ENCODE measurements around the gene KAT8. TPM values are rescaled to one million over a fixed set of nuclear protein-coding genes. Genes with fewer than 3 reads are reported as not detected.

KAT8 gene
- total RNA-seq, 4 donors from 2014 or later, result 62.3 to 100 (median 69.8) TPM

DNA sequence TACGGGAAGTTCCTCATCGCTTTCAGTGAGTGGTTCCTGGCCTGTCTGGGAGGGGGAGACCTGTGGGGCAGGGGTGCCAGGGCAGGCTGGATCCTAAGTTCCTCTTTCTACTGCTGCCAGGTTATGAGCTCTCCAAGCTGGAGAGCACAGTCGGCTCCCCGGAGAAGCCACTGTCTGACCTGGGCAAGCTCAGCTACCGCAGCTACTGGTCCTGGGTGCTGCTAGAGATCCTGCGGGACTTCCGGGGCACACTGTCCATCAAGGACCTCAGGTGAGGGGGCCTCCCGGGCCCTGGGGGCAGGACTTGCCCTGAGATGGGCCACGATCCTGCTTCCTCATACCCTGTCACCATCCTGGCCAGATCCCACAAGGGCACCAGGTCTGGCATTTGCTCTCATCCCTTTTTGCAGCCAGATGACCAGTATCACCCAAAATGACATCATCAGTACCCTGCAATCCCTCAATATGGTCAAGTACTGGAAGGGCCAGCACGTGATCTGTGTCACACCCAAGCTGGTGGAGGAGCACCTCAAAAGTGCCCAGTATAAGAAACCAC, 12.9 kb downstream of the KAT8 start:
- peaks cover 63% of the 10 kb centered on the region for H3K4me1 ChIP-seq
- H3K27ac ChIP-seq, result peak overlapping the region; percentile 83
- no peaks in the 10 kb centered on the region for H3K9me3 ChIP-seq
- no peak for DNase-seq (ENCODE audit: low spot score in 2 of 2)
- H3K4me3 ChIP-seq, result no peak overlapping the region
- TF ChIP-seq EP300 (IDR thresholded peaks at IDR 0.05), result no peak
- TF ChIP-seq, protein P1, sequence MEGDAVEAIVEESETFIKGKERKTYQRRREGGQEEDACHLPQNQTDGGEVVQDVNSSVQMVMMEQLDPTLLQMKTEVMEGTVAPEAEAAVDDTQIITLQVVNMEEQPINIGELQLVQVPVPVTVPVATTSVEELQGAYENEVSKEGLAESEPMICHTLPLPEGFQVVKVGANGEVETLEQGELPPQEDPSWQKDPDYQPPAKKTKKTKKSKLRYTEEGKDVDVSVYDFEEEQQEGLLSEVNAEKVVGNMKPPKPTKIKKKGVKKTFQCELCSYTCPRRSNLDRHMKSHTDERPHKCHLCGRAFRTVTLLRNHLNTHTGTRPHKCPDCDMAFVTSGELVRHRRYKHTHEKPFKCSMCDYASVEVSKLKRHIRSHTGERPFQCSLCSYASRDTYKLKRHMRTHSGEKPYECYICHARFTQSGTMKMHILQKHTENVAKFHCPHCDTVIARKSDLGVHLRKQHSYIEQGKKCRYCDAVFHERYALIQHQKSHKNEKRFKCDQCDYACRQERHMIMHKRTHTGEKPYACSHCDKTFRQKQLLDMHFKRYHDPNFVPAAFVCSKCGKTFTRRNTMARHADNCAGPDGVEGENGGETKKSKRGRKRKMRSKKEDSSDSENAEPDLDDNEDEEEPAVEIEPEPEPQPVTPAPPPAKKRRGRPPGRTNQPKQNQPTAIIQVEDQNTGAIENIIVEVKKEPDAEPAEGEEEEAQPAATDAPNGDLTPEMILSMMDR (IDR thresholded peaks at IDR 0.05), result no peak
- no peak for TF ChIP-seq POLR2A (IDR thresholded peaks at IDR 0.05)
- no peak for TF ChIP-seq POLR2AphosphoS5 (IDR thresholded peaks at IDR 0.05)
- WGBS, result 40% methylated on average over 1 of the region's 10 CpGs
- peaks cover 44% of the 10 kb centered on the region for H3K36me3 ChIP-seq
- H3K27me3 ChIP-seq, result no peaks in the 10 kb centered on the region

DNA sequence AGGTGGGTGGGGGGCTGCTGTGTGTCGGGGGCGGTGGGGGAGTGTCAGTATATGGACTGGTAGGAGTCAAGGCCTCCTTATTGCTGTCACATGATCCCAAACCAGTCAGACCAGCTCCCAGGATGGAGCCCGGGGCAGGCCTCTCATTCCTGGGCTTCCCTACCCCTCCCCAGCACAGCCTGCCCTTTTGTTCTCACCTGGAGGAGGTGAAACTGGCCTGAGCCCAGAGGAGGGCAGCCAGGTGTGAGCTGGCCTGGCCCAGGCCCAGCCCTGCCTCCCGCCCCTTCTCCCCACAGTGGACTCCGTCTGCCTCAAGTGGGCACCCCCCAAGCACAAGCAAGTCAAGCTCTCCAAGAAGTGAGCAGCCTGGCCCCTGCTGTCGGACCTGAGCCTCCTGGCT, 13.4 kb downstream of the KAT8 start:
- H3K27ac ChIP-seq, result peak overlapping the region; percentile 83
- no peaks in the 10 kb centered on the region for H3K27me3 ChIP-seq
- H3K9me3 ChIP-seq, result no peaks in the 10 kb centered on the region
- DNase-seq (ENCODE audit: low spot score in 2 of 2), result no peak
- 50% methylated on average over 4 of the region's 6 CpGs for WGBS
- no peak overlapping the region for H3K4me3 ChIP-seq
- H3K36me3 ChIP-seq, result peaks cover 44% of the 10 kb centered on the region
- TF ChIP-seq, protein P1 (IDR thresholded peaks at IDR 0.05), result no peak
- TF ChIP-seq POLR2AphosphoS5 (IDR thresholded peaks at IDR 0.05), result peak in 1 of 3 donors; percentile 12
- no peak for TF ChIP-seq POLR2A (IDR thresholded peaks at IDR 0.05)
- no peak for TF ChIP-seq EP300 (IDR thresholded peaks at IDR 0.05)
- peaks cover 66% of the 10 kb centered on the region for H3K4me1 ChIP-seq

DNA sequence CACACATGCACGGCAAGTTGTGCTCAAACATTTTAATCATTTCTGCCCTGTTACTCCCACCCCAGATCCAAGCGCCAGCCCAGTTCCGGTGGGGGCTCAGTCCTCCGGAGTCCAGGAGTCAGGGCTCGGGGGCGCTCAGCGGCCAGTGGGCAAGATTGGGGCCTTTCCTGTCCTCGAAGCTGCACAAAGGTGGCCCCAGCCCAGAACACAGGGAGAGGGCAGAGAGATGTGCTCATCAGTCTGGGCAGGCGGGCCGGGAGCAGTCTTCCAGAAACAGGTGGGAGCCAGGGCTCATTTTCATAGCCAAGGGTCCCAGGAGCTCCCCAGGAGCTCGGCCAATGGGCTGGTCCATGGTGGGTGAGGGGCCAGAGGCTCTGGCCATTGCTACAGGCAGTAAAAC, 14.0 kb downstream of the KAT8 start:
- no peak overlapping the region for H3K4me3 ChIP-seq
- no peaks in the 10 kb centered on the region for H3K27me3 ChIP-seq
- peaks cover 44% of the 10 kb centered on the region for H3K36me3 ChIP-seq
- H3K4me1 ChIP-seq, result peaks cover 71% of the 10 kb centered on the region
- no peak for DNase-seq (ENCODE audit: low spot score in 2 of 2)
- H3K27ac ChIP-seq, result peak overlapping the region; percentile 83
- TF ChIP-seq EP300 (IDR thresholded peaks at IDR 0.05) (no peak), POLR2A (IDR thresholded peaks at IDR 0.05) (no peak), POLR2AphosphoS5 (IDR thresholded peaks at IDR 0.05) (no peak)
- TF ChIP-seq, protein P1 (IDR thresholded peaks at IDR 0.05), result no peak
- H3K9me3 ChIP-seq, result no peaks in the 10 kb centered on the region
- WGBS, result 62% methylated on average over 11 of the region's 11 CpGs

DNA sequence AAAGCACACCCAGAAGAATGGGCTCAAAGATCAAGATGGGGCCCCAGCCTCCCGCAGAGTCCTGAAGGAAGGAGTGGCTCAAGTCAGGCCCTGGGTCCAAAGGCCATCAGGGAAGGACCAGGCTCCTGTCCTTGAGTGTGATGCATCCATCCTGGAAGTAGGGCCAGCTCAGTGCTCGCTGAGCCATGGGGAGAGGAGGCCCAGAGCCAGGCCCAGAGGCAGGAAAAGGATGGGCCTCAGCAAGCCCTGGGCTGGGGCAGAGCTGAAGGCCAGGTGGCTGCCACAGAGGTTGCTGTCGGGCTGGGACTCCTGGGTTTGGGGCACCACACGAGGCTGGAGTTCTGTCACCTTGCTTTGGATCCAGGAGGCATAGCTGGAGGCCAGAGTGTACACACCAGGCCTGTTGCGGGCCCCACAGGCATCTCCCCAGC, 14.4 kb downstream of the KAT8 start:
- H3K4me3 ChIP-seq, result no peak overlapping the region
- TF ChIP-seq, protein P1 (IDR thresholded peaks at IDR 0.05), result no peak
- TF ChIP-seq POLR2A (IDR thresholded peaks at IDR 0.05), result no peak
- TF ChIP-seq EP300 (IDR thresholded peaks at IDR 0.05), result no peak
- no peak for TF ChIP-seq POLR2AphosphoS5 (IDR thresholded peaks at IDR 0.05)
- 62% methylated on average over 1 of the region's 5 CpGs for WGBS
- peaks cover 71% of the 10 kb centered on the region for H3K4me1 ChIP-seq
- H3K36me3 ChIP-seq, result peaks cover 41% of the 10 kb centered on the region
- H3K27me3 ChIP-seq, result no peaks in the 10 kb centered on the region
- no peak for DNase-seq (ENCODE audit: low spot score in 2 of 2)
- no peaks in the 10 kb centered on the region for H3K9me3 ChIP-seq
- peak overlapping the region; percentile 83 for H3K27ac ChIP-seq

DNA sequence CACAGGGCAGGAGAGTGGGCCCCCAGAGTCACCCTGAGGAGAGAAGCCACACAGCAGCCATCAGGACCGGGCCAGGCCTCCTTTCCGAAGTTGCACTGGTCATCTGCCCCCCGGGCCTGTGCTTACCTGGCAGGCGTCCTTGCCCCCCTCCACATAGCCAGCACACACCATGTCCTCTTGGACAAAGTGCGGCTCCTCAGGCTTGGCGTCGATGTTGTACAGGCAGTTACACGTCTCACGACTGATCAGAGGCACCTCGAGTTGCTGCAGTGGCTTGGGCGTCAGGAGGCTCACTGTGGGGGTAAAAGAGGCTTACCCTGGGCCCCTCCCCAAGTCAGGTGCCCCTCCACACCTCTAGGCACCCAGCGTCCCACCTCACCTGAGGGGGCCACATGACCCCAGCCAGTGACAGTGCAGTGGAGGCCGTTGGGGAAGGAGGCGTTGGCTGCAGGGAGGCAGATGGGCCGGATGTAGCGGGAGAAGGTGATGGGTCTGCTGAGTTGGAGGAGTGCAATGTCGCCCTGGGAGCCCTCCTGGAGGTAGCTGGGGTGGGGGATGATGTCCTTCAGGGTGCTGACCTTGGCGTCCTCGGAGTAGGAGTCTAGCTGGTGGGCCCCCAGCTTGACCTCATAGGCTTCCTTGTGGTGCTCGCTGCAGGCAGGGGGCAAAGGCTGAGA, 15.0 kb downstream of the KAT8 start:
- H3K4me3 ChIP-seq, result no peak overlapping the region
- peak overlapping the region; percentile 42 for H3K27ac ChIP-seq
- peaks cover 71% of the 10 kb centered on the region for H3K4me1 ChIP-seq
- DNase-seq (ENCODE audit: low spot score in 2 of 2), result no peak
- H3K9me3 ChIP-seq, result no peaks in the 10 kb centered on the region
- TF ChIP-seq POLR2A (IDR thresholded peaks at IDR 0.05), result no peak
- TF ChIP-seq POLR2AphosphoS5 (IDR thresholded peaks at IDR 0.05), result no peak
- TF ChIP-seq, protein P1 (IDR thresholded peaks at IDR 0.05), result no peak
- TF ChIP-seq EP300 (IDR thresholded peaks at IDR 0.05), result no peak
- H3K27me3 ChIP-seq, result no peaks in the 10 kb centered on the region
- WGBS, result 65% methylated on average over 16 of the region's 20 CpGs
- H3K36me3 ChIP-seq, result peaks cover 35% of the 10 kb centered on the region

Measured in suprapubic skin (tissue), 4 donors.